SJSA1 (cell line): ENCODE measurements around the gene CD63. TPM values are rescaled to one million over a fixed set of nuclear protein-coding genes. Genes with fewer than 3 reads are reported as not detected.
A peak's percentile ranks its signal among the peaks of the same experiment; 100 is the strongest.
"Not testable (repeated sequence)": the region's sequence is repeated elsewhere in the genome, so short reads cannot be mapped to it uniquely, and the experiment has no call there.

Source experiments
- DNase-seq, 2 experiments: peaks; one replicate each; pipeline ENCODE4 v3.0.0-alpha.2; 2015 to 2020; ENCODE audit warnings: low spot score in 2 of 2, low read depth in 1 of 2
- H3K27ac ChIP-seq: fragments of 250-450 bp; sonication (Bioruptor Pico); 2 replicates; pipeline ENCODE4 v1.5.1; 2020; ENCODE audit warnings: mild to moderate bottlenecking, moderate library complexity
- H3K27me3 ChIP-seq: fragments of 250-450 bp; sonication (Bioruptor Pico); replicated peaks from 2 replicates; pipeline ENCODE4 v1.5.1; 2020; ENCODE audit warnings: mild to moderate bottlenecking, moderate library complexity
- H3K36me3 ChIP-seq: fragments of 250-450 bp; sonication (Bioruptor Pico); 2 replicates; pipeline ENCODE4 v1.5.1; 2020; ENCODE audit warnings: mild to moderate bottlenecking
- H3K4me1 ChIP-seq: fragments of 250-450 bp; sonication (Bioruptor Pico); replicated peaks from 2 replicates; pipeline ENCODE4 v1.6.1; 2021; ENCODE audit warnings: mild to moderate bottlenecking
- H3K4me3 ChIP-seq: fragments of 250-450 bp; sonication (Bioruptor Pico); 2 replicates; pipeline ENCODE4 v1.5.1; 2020; ENCODE audit warnings: mild to moderate bottlenecking
- H3K9me3 ChIP-seq: fragments of 250-450 bp; sonication (Bioruptor Pico); replicated peaks from 2 replicates; pipeline ENCODE4 v1.5.1; 2020; ENCODE audit warnings: mild to moderate bottlenecking
- total RNA-seq: library from RNA; depleted of rRNA; stranded (reverse); fragments of >200 nt; shearing (Covaris generic); gene quantifications from 2 replicates; pipeline ENCODE4 v1.2.3, GENCODE V29; 2014; rRNA removed

The CD63 gene, protein sequence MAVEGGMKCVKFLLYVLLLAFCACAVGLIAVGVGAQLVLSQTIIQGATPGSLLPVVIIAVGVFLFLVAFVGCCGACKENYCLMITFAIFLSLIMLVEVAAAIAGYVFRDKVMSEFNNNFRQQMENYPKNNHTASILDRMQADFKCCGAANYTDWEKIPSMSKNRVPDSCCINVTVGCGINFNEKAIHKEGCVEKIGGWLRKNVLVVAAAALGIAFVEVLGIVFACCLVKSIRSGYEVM
- 1,021 and 1,450 TPM in 2 replicates for total RNA-seq

- DNase-seq, result peak; percentile 86 to 91
- Histone ChIP-seq H3K27me3 (no peaks in the 10 kb centered on the region), H3K36me3 (peaks cover 41% of the 10 kb centered on the region), H3K9me3 (no peaks in the 10 kb centered on the region), H3K27ac (peak within 1 kb of the TSS; percentile 94), H3K4me3 (peak within 1 kb of the TSS; percentile 56), H3K4me1 (peaks cover 34% of the 10 kb centered on the region)
These were observed at the start of gene CD63 for GRCh38 chr12:55728939-55729818. CD63 (minus strand) TSS chr12:55729009; CDS start chr12:55728341, 668 bp downstream.

GRCh38 chr12:55777856-55778255, 49.0 kb upstream of the CD63 start:
- Histone ChIP-seq H3K27me3 (no peaks in the 10 kb centered on the region), H3K9me3 (no peaks in the 10 kb centered on the region), H3K36me3 (peaks cover 76% of the 10 kb centered on the region), H3K27ac (no peak overlapping the region), H3K4me1 (peaks cover 5% of the 10 kb centered on the region; the same call in 1 of the 2 replicates), H3K4me3 (no peak overlapping the region)
- DNase-seq, result no peak

GRCh38 chr12:55771736-55772135, 42.9 kb upstream of the CD63 start:
- H3K36me3 ChIP-seq, result peaks cover 61% of the 10 kb centered on the region
- no peaks in the 10 kb centered on the region for H3K4me1 ChIP-seq
- DNase-seq, result no peak
- H3K27me3 ChIP-seq, result no peaks in the 10 kb centered on the region
- no peaks in the 10 kb centered on the region for H3K9me3 ChIP-seq
- no peak overlapping the region for H3K4me3 ChIP-seq
- H3K27ac ChIP-seq, result no peak overlapping the region

- H3K27me3 ChIP-seq, result no peaks in the 10 kb centered on the region
- no peaks in the 10 kb centered on the region for H3K9me3 ChIP-seq
- H3K36me3 ChIP-seq, result peaks cover 59% of the 10 kb centered on the region
- no peak overlapping the region for H3K4me3 ChIP-seq
- DNase-seq, result no peak
- H3K4me1 ChIP-seq, result no peaks in the 10 kb centered on the region
- H3K27ac ChIP-seq, result no peak overlapping the region
These were observed 38.3 kb upstream of the CD63 start for GRCh38 chr12:55767156-55767555.

GRCh38 chr12:55765736-55766290, 37.0 kb upstream of the CD63 start:
- H3K27me3 ChIP-seq, result no peaks in the 10 kb centered on the region
- no peak overlapping the region for H3K27ac ChIP-seq
- peaks cover 61% of the 10 kb centered on the region for H3K36me3 ChIP-seq
- H3K9me3 ChIP-seq, result no peaks in the 10 kb centered on the region
- H3K4me1 ChIP-seq, result no peaks in the 10 kb centered on the region
- DNase-seq, result no peak
- H3K4me3 ChIP-seq, result no peak overlapping the region

DNA sequence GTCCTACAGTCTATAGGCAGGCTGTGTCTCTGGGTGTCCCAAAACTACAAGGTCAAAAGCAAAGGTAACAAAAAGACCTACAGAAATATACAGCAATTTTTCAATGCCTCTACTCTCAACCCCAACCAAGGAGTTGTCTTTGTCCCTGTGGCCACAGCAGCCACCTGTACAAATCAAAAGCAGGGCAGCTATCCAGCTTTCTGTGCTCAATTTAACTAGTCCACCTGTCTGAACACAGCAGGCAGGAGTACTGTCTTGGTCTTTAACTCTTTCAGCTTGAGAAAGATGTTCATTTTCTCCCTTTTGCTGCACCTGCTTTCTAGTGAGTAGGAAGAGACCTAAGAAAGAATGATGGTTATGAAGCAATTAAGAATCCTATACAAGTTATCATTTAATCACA, 33.8 kb upstream of the CD63 start:
- Histone ChIP-seq H3K36me3 (peaks cover 68% of the 10 kb centered on the region), H3K4me3 (no peak overlapping the region), H3K9me3 (no peaks in the 10 kb centered on the region), H3K27ac (no peak overlapping the region), H3K27me3 (no peaks in the 10 kb centered on the region), H3K4me1 (no peaks in the 10 kb centered on the region)
- DNase-seq, result no peak

DNA sequence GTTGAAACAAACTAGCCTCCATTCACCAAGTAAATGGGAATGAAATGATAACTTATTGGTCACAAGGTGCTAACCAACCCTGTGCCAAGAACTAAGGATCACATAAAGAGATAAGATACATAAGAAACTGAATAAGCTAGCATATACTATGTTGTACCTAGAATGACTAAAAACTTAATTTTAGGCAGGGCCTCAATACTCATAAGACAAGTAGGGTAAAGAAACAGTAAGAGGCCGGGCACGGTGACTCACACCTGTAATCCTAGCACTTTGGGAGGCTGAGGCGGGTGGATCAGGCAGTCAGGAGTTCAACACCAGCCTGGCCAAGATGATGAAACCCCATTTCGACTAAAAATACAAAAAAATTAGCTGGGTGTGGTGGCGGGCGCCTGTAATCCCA, 31.9 kb upstream of the CD63 start:
- no peak for DNase-seq
- Histone ChIP-seq H3K27ac (no peak overlapping the region), H3K9me3 (no peaks in the 10 kb centered on the region), H3K4me3 (no peak overlapping the region), H3K27me3 (no peaks in the 10 kb centered on the region), H3K36me3 (peaks cover 78% of the 10 kb centered on the region), H3K4me1 (no peaks in the 10 kb centered on the region)

GRCh38 chr12:55758575-55758974, 29.8 kb upstream of the CD63 start:
- not testable (repeated sequence) for H3K27ac ChIP-seq, H3K27me3 ChIP-seq, H3K4me1 ChIP-seq, H3K9me3 ChIP-seq, DNase-seq, H3K4me3 ChIP-seq
- peaks cover 92% of the 10 kb centered on the region for H3K36me3 ChIP-seq

DNA sequence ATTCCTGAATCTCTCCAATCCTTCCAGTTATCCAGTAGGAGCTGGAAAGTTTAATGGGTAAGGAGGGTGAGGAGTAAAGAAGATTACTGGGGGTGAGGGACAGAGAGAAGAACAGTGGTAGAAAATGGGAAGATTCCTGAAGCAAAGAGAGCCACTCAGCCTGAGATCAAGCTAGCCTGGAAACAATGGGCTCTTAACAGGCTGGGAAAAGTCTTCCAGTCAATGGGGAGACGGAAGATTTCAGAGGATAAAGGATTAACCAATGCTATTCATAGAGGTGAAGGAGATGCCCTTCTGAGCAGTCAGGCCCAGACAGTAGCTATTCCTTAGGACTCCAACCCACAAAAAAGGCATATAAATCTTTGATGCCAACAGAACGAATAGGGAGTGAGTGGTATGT, 28.9 kb upstream of the CD63 start:
- Histone ChIP-seq H3K36me3 (peaks cover 94% of the 10 kb centered on the region), H3K4me3 (no peak overlapping the region), H3K27ac (no peak overlapping the region), H3K9me3 (no peaks in the 10 kb centered on the region), H3K27me3 (no peaks in the 10 kb centered on the region), H3K4me1 (no peaks in the 10 kb centered on the region)
- DNase-seq, result no peak

GRCh38 chr12:55755246-55755645, 26.4 kb upstream of the CD63 start:
- DNase-seq, result no peak
- Histone ChIP-seq H3K36me3 (peaks cover 94% of the 10 kb centered on the region), H3K9me3 (no peaks in the 10 kb centered on the region), H3K4me3 (no peak overlapping the region), H3K27ac (no peak overlapping the region), H3K4me1 (no peaks in the 10 kb centered on the region), H3K27me3 (no peaks in the 10 kb centered on the region)

GRCh38 chr12:55748230-55748993, 19.6 kb upstream of the CD63 start:
- DNase-seq, result no peak
- H3K36me3 ChIP-seq, result peaks cover 31% of the 10 kb centered on the region
- H3K4me3 ChIP-seq, result no peak overlapping the region
- H3K4me1 ChIP-seq, result peaks cover 10% of the 10 kb centered on the region
- H3K9me3 ChIP-seq, result no peaks in the 10 kb centered on the region
- no peak overlapping the region for H3K27ac ChIP-seq
- H3K27me3 ChIP-seq, result no peaks in the 10 kb centered on the region

- Histone ChIP-seq H3K4me1 (peaks cover 14% of the 10 kb centered on the region), H3K27me3 (no peaks in the 10 kb centered on the region), H3K36me3 (peaks cover 15% of the 10 kb centered on the region), H3K27ac (no peak overlapping the region), H3K4me3 (no peak overlapping the region), H3K9me3 (no peaks in the 10 kb centered on the region)
- DNase-seq, result no peak
These were observed 18.1 kb upstream of the CD63 start for GRCh38 chr12:55746913-55747231.

DNA sequence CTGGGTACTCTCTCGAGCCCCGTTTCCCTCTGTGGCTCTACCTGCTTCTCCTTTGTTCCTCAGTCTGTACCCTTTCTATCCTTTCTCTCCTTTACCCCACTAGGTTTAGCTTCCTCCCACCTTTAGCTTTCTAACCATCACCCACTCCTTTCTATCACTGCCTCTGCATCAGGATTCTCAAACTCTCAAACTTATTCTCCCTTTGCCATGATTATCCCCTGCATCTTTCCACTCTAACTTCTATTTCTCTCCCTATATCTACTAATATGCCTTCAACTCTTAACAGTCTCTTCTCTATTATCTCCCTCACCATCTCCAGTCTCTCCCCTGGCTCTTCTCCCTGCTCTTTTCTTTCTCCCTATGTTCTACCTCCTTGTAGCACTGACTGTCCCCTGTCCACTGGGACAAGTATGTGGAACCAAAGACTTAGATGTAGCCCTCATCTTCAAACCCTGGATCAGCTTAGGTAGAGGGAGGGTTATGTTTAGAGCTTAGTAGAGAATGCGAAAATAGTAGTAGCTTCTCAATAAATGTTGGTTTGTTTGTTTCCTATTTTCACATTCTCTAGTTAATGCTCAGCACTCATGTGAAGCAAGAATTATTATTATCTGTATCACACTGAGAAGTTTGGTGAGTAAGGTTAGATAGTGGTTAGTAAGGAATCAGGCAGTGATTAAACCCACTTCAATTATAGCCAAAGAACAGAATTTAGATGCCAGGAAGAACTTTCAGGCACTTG, 17.5 kb upstream of the CD63 start:
- DNase-seq, result no peak
- H3K4me3 ChIP-seq, result no peak overlapping the region

More for the DNA sequence above, 17.5 kb upstream of the CD63 start:
- Histone ChIP-seq H3K27ac (no peak overlapping the region), H3K4me1 (peaks cover 14% of the 10 kb centered on the region), H3K36me3 (peaks cover 10% of the 10 kb centered on the region; the same call in 1 of the 2 replicates), H3K9me3 (no peaks in the 10 kb centered on the region), H3K27me3 (no peaks in the 10 kb centered on the region)
